Fibroblast of lung (primary cell): ENCODE results near the gene CHD2. TPM values are rescaled to one million over a fixed set of nuclear protein-coding genes. Genes with fewer than 3 reads are reported as not detected.
A peak's percentile ranks its signal among the peaks of the same experiment; 100 is the strongest.

Source experiments
- DNase-seq, 2 donors: peaks; one replicate each; pipeline versions ENCODE4 v3.0.0 to v3.0.0-alpha.2; 2010; ENCODE audit warnings: low read depth in 2 of 2
- H2AFZ ChIP-seq: 2 replicates; pipeline ENCODE4 v1.5.1; 2012; ENCODE audit warnings: low read length, control low read depth, inconsistent platforms
- H3K27ac ChIP-seq: 2 replicates; pipeline ENCODE4 v1.5.1; 2011; ENCODE audit warnings: low read length, control low read depth; ENCODE audit not compliant: insufficient read depth
- H3K27me3 ChIP-seq: 2 replicates; pipeline ENCODE4 v1.5.1; 2011; ENCODE audit warnings: mild to moderate bottlenecking, low read length; ENCODE audit not compliant: control insufficient read depth, insufficient read depth
- H3K36me3 ChIP-seq: 2 replicates; pipeline ENCODE4 v1.5.1; 2011; ENCODE audit warnings: low read length; ENCODE audit not compliant: control insufficient read depth, insufficient read depth
- H3K4me1 ChIP-seq: 2 replicates; pipeline ENCODE4 v1.5.1; 2011; ENCODE audit warnings: low read length; ENCODE audit not compliant: control insufficient read depth, insufficient read depth; ENCODE audit errors: extremely low read depth
- H3K4me2 ChIP-seq: 2 replicates; pipeline ENCODE4 v1.5.1; 2011; ENCODE audit warnings: low read length, control low read depth; ENCODE audit not compliant: insufficient read depth; ENCODE audit errors: extremely low read depth
- H3K4me3 ChIP-seq, 4 experiments: fragments of 200-600 bp in 1 of 4; sonication (generic) in 1 of 4; replicated peaks in 1 of 4; 2 replicates each; pipeline ENCODE4 v1.5.1; 2011 to 2016; ENCODE audit warnings: low read length in 4 of 4, low read depth in 3 of 4, mild to moderate bottlenecking in 3 of 4, control low read depth in 2 of 4, inconsistent platforms in 1 of 4, mixed read lengths in 1 of 4; ENCODE audit not compliant: insufficient read depth in 1 of 4; ENCODE audit errors: control extremely low read depth in 1 of 4
- H3K79me2 ChIP-seq: 2 replicates; pipeline ENCODE4 v1.5.1; 2012; ENCODE audit warnings: mild to moderate bottlenecking, low read length, inconsistent platforms; ENCODE audit not compliant: control insufficient read depth, insufficient read depth
- H3K9ac ChIP-seq: 2 replicates; pipeline ENCODE4 v1.5.1; 2011; ENCODE audit warnings: mild to moderate bottlenecking, low read length, control low read depth; ENCODE audit not compliant: insufficient read depth
- H3K9me3 ChIP-seq: 2 replicates; pipeline ENCODE4 v1.5.1; 2012; ENCODE audit warnings: low read depth, low read length; ENCODE audit not compliant: control insufficient read depth, insufficient read depth
- H4K20me1 ChIP-seq: 2 replicates; pipeline ENCODE4 v1.5.1; 2011; ENCODE audit warnings: low read length; ENCODE audit not compliant: control insufficient read depth, insufficient read depth; ENCODE audit errors: extremely low read depth
- CTCF ChIP-seq, 2 donors: IDR thresholded peaks in 1 of 2; conservative IDR thresholded peaks in 1 of 2; 1 replicate in 1 of 2; 2 replicates in 1 of 2; pipeline ENCODE4 v1.5.1; 2011 to 2012; ENCODE audit warnings: low read length in 2 of 2, control low read depth in 1 of 2, inconsistent platforms in 1 of 2, low read depth in 1 of 2, mild to moderate bottlenecking in 1 of 2
- EZH2 ChIP-seq: IDR thresholded peaks from 2 replicates; pipeline ENCODE4 v1.5.1; 2012; ENCODE audit warnings: low read length, control low read depth, mild to moderate bottlenecking; ENCODE audit errors: missing control alignments
- polyA plus RNA-seq, 2 donors: library from polyadenylated mRNA; depleted of rRNA in 1 of 2; stranded (reverse) in 1 of 2; unstranded in 1 of 2; fragments of >200 nt; gene quantifications; 2 replicates each; pipeline ENCODE4 v1.2.1, GENCODE V29; 2011 to 2012; ENCODE audit warnings: missing spikeins in 1 of 2
- total RNA-seq: library from RNA; depleted of rRNA; stranded (reverse); fragments of >200 nt; gene quantifications from 2 replicates; pipeline ENCODE4 v1.2.1, GENCODE V29; 2014

CHD2 gene
- total and polyA plus RNA-seq, 2 donors (not counting 1 experiment from before 2014, with no cell fraction given), result 36.5 to 92.5 TPM

DNA sequence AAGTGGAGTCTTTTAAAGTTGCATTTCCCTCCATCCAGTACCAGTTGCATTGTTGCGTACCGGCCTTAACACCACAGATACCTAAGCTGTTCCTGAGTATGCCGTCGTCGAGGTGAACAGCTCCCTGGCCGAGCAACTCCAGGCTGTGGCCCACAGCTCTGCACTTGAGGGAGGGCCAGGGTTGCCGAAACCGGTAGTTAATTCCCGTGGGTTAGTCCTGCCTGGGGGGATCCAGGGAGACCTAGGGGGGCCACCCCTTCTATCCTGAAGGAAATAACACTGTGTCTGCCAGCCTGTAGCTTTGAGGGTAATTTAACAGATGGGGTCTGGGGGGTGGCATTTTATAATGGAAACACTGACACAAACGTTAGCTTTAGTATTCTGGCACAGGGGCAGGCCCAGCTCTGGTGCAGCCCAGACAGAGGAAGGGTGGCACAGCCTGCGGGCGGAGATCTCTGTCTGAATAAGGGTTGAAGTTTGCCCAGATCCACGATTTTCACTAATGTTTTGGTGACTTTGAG is 128.0 kb downstream of the CHD2 start:
- peak overlapping the region; percentile 57 for H3K4me2 ChIP-seq
- H2AFZ ChIP-seq, result no peak overlapping the region
- H3K36me3 ChIP-seq, result peaks cover 19% of the 10 kb centered on the region
- no peak overlapping the region for H3K4me3 ChIP-seq
- H3K79me2 ChIP-seq, result no peaks in the 10 kb centered on the region
- peak overlapping the region; percentile 81 for H3K27ac ChIP-seq
- H3K4me1 ChIP-seq, result peaks cover 15% of the 10 kb centered on the region
- H4K20me1 ChIP-seq, result no peaks in the 10 kb centered on the region
- no peak for DNase-seq
- no peak overlapping the region for H3K9ac ChIP-seq
- H3K9me3 ChIP-seq, result no peaks in the 10 kb centered on the region
- no peaks in the 10 kb centered on the region for H3K27me3 ChIP-seq
- TF ChIP-seq CTCF (conservative IDR thresholded peaks at IDR 0.05 in 1 of 2, IDR thresholded peaks at IDR 0.05 in 1 of 2; ENCODE audit: low read depth in 1 of 2, low read length in 2 of 2), result no peak

- DNase-seq, result peak; percentile 92 to 98
- Histone ChIP-seq H3K79me2 (no peaks in the 10 kb centered on the region), H3K27me3 (no peaks in the 10 kb centered on the region), H4K20me1 (no peaks in the 10 kb centered on the region), H3K4me1 (peaks cover 15% of the 10 kb centered on the region), H3K27ac (peak overlapping the region; percentile 81), H3K4me2 (peak overlapping the region; percentile 59), H3K36me3 (peaks cover 19% of the 10 kb centered on the region), H3K9me3 (no peaks in the 10 kb centered on the region), H3K9ac (peak overlapping the region; percentile 31), H3K4me3 (no peak overlapping the region), H2AFZ (no peak overlapping the region)
- TF ChIP-seq EZH2 (no peak), CTCF (conservative IDR thresholded peaks at IDR 0.05 in 1 of 2, IDR thresholded peaks at IDR 0.05 in 1 of 2; ENCODE audit: low read depth in 1 of 2, low read length in 2 of 2) (no peak)
Observed at GRCh38 chr15:93028632-93029213, 128.6 kb downstream of the CHD2 start.

GRCh38 chr15:93029214-93029835 is 129.2 kb downstream of the CHD2 start:
- no peaks in the 10 kb centered on the region for H3K27me3 ChIP-seq
- H2AFZ ChIP-seq, result no peak overlapping the region
- TF ChIP-seq EZH2 (no peak), CTCF (conservative IDR thresholded peaks at IDR 0.05 in 1 of 2, IDR thresholded peaks at IDR 0.05 in 1 of 2; ENCODE audit: low read depth in 1 of 2, low read length in 2 of 2) (no peak)
- peak overlapping the region; percentile 81 for H3K27ac ChIP-seq
- no peak overlapping the region for H3K4me3 ChIP-seq
- H3K36me3 ChIP-seq, result peaks cover 16% of the 10 kb centered on the region
- peak overlapping the region; percentile 59 for H3K4me2 ChIP-seq
- H3K9me3 ChIP-seq, result no peaks in the 10 kb centered on the region
- H3K4me1 ChIP-seq, result peaks cover 15% of the 10 kb centered on the region
- no peaks in the 10 kb centered on the region for H4K20me1 ChIP-seq
- no peaks in the 10 kb centered on the region for H3K79me2 ChIP-seq
- H3K9ac ChIP-seq, result peak overlapping the region; percentile 31
- DNase-seq, result peak; percentile 35 to 57
